NB4 (cell line): ENCODE measurements around the gene AGBL1.

Experiments
- DNase-seq: peaks from one replicate; pipeline ENCODE4 v3.0.0; 2010; ENCODE audit warnings: low read depth
- H3K4me3 ChIP-seq: one replicate; pipeline ENCODE4 v1.5.1; 2011; ENCODE audit warnings: mild to moderate bottlenecking, low read depth, low read length, moderate library complexity
- CTCF ChIP-seq: IDR thresholded peaks from one replicate; pipeline ENCODE4 v1.5.1; 2012; ENCODE audit warnings: low read depth, low read length
- MAX ChIP-seq: IDR thresholded peaks from 2 replicates; pipeline ENCODE4 v1.6.1; 2011; ENCODE audit warnings: low read depth, low read length
- MYC ChIP-seq: IDR thresholded peaks from 2 replicates; pipeline ENCODE4 v1.6.1; 2011; ENCODE audit warnings: low read depth, low read length
- POLR2A ChIP-seq: IDR thresholded peaks from 2 replicates; pipeline ENCODE4 v1.6.1; 2011; ENCODE audit warnings: mild to moderate bottlenecking; ENCODE audit not compliant: insufficient read length; ENCODE audit errors: extremely low read depth

AGBL1 gene

DNA sequence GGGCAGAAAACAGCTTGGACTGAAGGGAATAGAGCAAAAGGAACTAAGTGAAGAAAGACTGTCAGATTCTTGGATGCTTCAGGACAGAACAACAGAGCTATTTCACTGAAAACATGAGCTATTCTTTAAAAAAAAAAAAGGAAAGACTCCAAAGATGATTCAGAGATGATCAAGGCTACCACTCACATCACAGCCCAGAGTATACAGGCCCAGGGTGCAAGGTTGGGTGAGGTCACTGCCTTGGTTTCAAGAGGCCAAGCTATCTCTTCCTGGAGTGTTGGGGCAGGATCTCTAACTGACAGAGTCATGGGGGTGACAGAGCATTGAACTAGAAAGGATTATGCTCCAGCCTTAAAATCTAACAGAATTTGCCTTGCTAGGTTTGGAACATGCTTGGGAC lies 118.1 kb downstream of the AGBL1 start:
- no peak for DNase-seq
- H3K4me3 ChIP-seq, result no peak overlapping the region
- TF ChIP-seq CTCF (no peak), MYC (no peak), MAX (no peak), POLR2A (no peak)

GRCh38 chr15:86199467-86200145 lies 119.9 kb downstream of the AGBL1 start:
- TF ChIP-seq MYC, result no peak
- TF ChIP-seq MAX, result no peak
- TF ChIP-seq CTCF, result no peak
- TF ChIP-seq POLR2A, result no peak
- no peak overlapping the region for H3K4me3 ChIP-seq
- no peak for DNase-seq

- DNase-seq, result no peak
- no peak overlapping the region for H3K4me3 ChIP-seq
- TF ChIP-seq MAX (no peak), MYC (no peak)
These were observed 121.8 kb downstream of the AGBL1 start for GRCh38 chr15:86201313-86202008.

DNA sequence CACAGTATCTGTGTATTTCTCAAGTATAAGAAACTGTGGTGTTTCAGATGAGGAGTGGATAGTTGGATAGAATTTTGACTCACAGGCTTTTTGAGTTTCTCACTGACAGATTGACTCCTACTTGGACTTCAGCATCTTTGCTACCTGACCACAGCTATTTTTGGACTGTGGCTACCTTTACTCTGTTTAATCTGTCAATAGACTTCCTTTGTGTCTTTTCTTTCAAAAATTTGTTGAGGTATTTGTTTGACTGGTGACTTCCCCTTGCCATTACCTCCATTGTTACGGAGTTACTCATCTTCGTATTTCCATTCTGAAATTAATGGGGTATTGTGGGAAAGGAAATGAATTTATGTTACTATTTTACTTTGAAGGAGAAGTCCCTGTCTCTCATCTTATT lies 123.8 kb downstream of the AGBL1 start:
- H3K4me3 ChIP-seq, result no peak overlapping the region
- TF ChIP-seq MYC, result no peak
- TF ChIP-seq CTCF, result no peak
- no peak for TF ChIP-seq MAX
- no peak for TF ChIP-seq POLR2A
- no peak for DNase-seq

DNA sequence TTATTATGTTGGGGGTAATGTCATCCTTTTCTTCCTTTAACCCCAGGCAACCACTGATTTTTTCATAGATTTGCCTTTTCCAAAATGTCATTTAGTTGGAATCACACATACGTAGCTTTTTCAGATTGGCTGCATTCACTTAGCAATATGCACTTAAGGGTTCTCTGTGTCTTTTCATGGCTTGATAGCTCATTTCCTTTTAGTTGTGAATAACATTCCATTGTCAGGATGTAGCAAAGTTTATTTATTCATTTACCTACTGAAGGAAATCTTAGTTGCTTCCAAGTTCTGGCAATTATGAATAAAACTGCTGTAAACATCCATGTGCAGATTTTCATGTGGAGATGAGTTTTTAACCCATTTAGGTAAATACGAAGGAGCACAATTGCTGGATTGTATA lies 125.4 kb downstream of the AGBL1 start:
- DNase-seq, result no peak
- no peak for TF ChIP-seq MYC
- no peak for TF ChIP-seq POLR2A
- TF ChIP-seq CTCF, result no peak
- TF ChIP-seq MAX, result no peak

DNA sequence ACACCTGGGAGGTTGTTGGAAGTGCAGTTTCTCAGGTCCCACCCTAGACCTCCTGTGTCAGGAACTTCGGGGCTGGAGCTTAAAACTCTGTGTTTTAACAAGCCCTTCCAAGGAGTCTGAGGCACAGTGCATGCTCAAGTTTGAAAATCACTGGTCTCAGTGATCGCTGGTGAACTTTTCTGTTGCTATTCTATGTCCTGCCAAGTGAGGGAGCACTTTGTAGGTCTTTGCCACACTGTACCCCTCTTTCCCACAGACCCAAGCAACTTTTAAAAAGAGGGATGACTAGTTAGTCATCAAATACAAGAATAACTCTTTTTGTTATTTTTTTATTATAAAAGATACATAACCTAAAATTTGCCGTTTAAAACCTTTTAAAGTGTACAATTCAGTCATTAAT lies 133.7 kb downstream of the AGBL1 start:
- TF ChIP-seq MYC, result no peak
- no peak for TF ChIP-seq POLR2A
- peak; percentile 33 for TF ChIP-seq CTCF
- no peak for TF ChIP-seq MAX
- no peak for DNase-seq
- H3K4me3 ChIP-seq, result no peak overlapping the region

More for the DNA sequence above, 125.4 kb downstream of the AGBL1 start:
- no peak overlapping the region for H3K4me3 ChIP-seq
